Ovary (tissue), 9 donors: ENCODE measurements around the gene GGT7. TPM values are rescaled to one million over a fixed set of nuclear protein-coding genes. Genes with fewer than 3 reads are reported as not detected.
"Not testable (repeated sequence)": the region's sequence is repeated elsewhere in the genome, so short reads cannot be mapped to it uniquely, and the experiment has no call there.

ENCODE experiments used
- DNase-seq, 5 donors: peaks; one replicate each; pipeline ENCODE4 v3.0.0-alpha.2; 2019 to 2020
- H3K27ac ChIP-seq, 2 donors: fragments of 200-600 bp; one replicate each; pipeline versions ENCODE4 v1.5.1 to v1.8.0; 2019 to 2022
- H3K27me3 ChIP-seq: fragments of 200-600 bp; one replicate; pipeline ENCODE4 v1.8.0; 2022
- H3K36me3 ChIP-seq: fragments of 200-600 bp; sonication (generic); one replicate; pipeline ENCODE4 v1.5.1; 2019
- H3K4me1 ChIP-seq: one replicate; pipeline ENCODE4 v1.8.1; 2013; ENCODE audit warnings: mild to moderate bottlenecking, moderate library complexity; ENCODE audit not compliant: insufficient read depth
- H3K4me3 ChIP-seq: fragments of 200-600 bp; sonication (generic); one replicate; pipeline ENCODE4 v1.5.1; 2017
- H3K9me3 ChIP-seq, 2 donors: fragments of 200-600 bp in 1 of 2; sonication (generic) in 1 of 2; one replicate each; pipeline versions ENCODE4 v1.5.1 to v1.8.1; 2013 to 2019; ENCODE audit warnings: mild to moderate bottlenecking in 1 of 2, moderate library complexity in 1 of 2
- EP300 ChIP-seq: sonication (generic); formaldehyde crosslinking; IDR thresholded peaks from one replicate; pipeline ENCODE4 v1.6.1; 2017; ENCODE audit warnings: antibody characterized with exemption
- POLR2A ChIP-seq: fragments of 450-650 bp; IDR thresholded peaks from one replicate; pipeline ENCODE4 v1.6.1; 2017; ENCODE audit warnings: antibody characterized with exemption, mild to moderate bottlenecking, moderate library complexity
- WGBS, 3 donors: extraction: QIAGEN DNeasy Blood & Tissue Kit in 1 of 3; methylation state at CpG; one replicate each; pipeline versions ENCODE4 v1.1.5 to v1.1.7; 2013 to 2017; 5-methylcytosine and 5-hydroxymethylcytosine counted together
- intact Hi-C, 4 donors: fragments of 100-400 bp; cut with DNase I; formaldehyde crosslinking; loops; one replicate each; pipeline versions ENCODE4 v1.11.0 to v1.15.1; 2022 to 2023
- polyA plus RNA-seq, 2 donors: library from polyadenylated mRNA; stranded (reverse); fragments of 200-250 nt in 1 of 2; fragments of 350-450 nt in 1 of 2; fragmentation: Illumina TruSeq in 1 of 2; extraction: RNeasy Lipid Tissue Mini Kit (QIAGEN cat#74804) in 1 of 2; gene quantifications; one replicate each; pipeline ENCODE4 v1.2.3, GENCODE V29; 2013 to 2014
- total RNA-seq, 7 donors: library from RNA; depleted of rRNA in 2 of 7; stranded (reverse); fragments of >200 nt in 2 of 7; fragmentation: NEBNext Ultra II Directional in 3 of 7; extraction: Animal tissue kit (Norgen Biotek cat#: 25700) in 3 of 7; gene quantifications; one replicate each; pipeline versions ENCODE4 v1.1.0 to v1.2.4, GENCODE V29; 2016 to 2023
- TF ChIP-seq, protein P1 (sequence below), 3 donors: fragments of 450-650 bp in 2 of 3; fragments of 200-600 bp in 1 of 3; IDR thresholded peaks; one replicate each; pipeline versions ENCODE4 v1.5.1 to v1.8.0; 2016 to 2022; ENCODE audit warnings: antibody characterized with exemption in 3 of 3, mild to moderate bottlenecking in 1 of 3
- donor health status: DM: no; HTN: no; CAD: no; lungs with moderate emphysema.
- donor health status: DM: no; HTN: no; CAD: no.
- donor health status: Bipolar disorder and iron deficiency.
- donor health status: DM: yes; HTN: yes; CAD: no.
- donor health status: DM: no; HTN: no; CAD: no.
- donor health status: DM: yes; HTN: yes; CAD: no.

Gene GGT7
- total and polyA plus RNA-seq, 9 donors: 4.4 to 30.3 (median 18.8) TPM

DNA sequence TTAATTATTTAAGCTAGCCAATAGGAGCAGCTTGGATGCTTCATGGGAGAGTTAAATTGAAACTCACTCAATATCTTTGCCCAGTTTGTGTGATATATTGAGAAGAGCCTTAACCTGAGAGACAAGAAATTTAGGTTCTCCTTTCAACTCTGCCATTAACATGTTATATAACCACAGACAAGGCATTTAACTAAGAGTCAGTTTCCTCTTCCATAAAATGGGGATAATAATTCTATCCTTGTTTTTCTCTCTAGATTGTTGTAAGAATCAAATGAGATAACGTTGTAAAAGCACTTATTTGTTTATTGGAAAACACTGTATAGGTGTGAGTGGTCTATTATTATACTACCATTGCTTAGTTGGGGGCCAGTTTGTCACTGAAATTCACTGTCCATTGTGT is 11.6 kb upstream of the GGT7 start:
- no peaks in the 10 kb centered on the region for H3K27me3 ChIP-seq
- no peak overlapping the region for H3K27ac ChIP-seq
- no peak overlapping the region for H3K4me3 ChIP-seq
- intact Hi-C loops: no loop called here
- H3K4me1 ChIP-seq: no peaks in the 10 kb centered on the region
- WGBS, 3 donors: 72 to 77% (median 76%) methylated on average over 1 of the region's 1 CpG
- no peak for DNase-seq
- no peaks in the 10 kb centered on the region for H3K9me3 ChIP-seq
- TF ChIP-seq, protein P1, sequence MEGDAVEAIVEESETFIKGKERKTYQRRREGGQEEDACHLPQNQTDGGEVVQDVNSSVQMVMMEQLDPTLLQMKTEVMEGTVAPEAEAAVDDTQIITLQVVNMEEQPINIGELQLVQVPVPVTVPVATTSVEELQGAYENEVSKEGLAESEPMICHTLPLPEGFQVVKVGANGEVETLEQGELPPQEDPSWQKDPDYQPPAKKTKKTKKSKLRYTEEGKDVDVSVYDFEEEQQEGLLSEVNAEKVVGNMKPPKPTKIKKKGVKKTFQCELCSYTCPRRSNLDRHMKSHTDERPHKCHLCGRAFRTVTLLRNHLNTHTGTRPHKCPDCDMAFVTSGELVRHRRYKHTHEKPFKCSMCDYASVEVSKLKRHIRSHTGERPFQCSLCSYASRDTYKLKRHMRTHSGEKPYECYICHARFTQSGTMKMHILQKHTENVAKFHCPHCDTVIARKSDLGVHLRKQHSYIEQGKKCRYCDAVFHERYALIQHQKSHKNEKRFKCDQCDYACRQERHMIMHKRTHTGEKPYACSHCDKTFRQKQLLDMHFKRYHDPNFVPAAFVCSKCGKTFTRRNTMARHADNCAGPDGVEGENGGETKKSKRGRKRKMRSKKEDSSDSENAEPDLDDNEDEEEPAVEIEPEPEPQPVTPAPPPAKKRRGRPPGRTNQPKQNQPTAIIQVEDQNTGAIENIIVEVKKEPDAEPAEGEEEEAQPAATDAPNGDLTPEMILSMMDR (IDR thresholded peaks at IDR 0.05): no peak
- TF ChIP-seq POLR2A (no peak), EP300 (no peak)
- H3K36me3 ChIP-seq: no peaks in the 10 kb centered on the region

DNA sequence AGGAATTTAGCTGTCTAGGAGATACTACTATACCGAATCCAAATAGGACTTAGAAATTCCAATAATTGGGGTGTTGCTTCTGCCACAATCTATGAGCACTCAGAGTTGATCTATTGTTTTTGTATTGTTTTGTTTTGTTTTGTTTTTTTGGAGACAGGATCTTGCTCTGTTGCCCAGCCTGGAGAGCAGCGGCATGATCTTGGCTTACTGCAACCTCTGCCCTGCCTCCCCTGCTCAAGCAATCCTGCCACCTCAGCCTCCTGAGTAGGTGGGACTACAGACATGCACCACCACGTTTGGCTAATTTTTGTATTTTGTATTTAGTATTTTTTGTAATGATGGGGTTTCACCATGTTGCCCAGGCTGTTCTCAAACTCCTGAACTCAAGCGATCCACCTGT is 11.2 kb upstream of the GGT7 start:
- TF ChIP-seq, protein P1 (IDR thresholded peaks at IDR 0.05): no peak
- TF ChIP-seq EP300: no peak
- no peak for TF ChIP-seq POLR2A
- intact Hi-C loops: no loop called here
- 82 to 88% (median 85%) methylated on average over 4 of the region's 4 CpGs for WGBS, 3 donors
- no peak for DNase-seq
- Histone ChIP-seq H3K27ac (no peak overlapping the region), H3K27me3 (no peaks in the 10 kb centered on the region), H3K9me3 (no peaks in the 10 kb centered on the region), H3K4me1 (no peaks in the 10 kb centered on the region), H3K4me3 (no peak overlapping the region), H3K36me3 (no peaks in the 10 kb centered on the region)

DNA sequence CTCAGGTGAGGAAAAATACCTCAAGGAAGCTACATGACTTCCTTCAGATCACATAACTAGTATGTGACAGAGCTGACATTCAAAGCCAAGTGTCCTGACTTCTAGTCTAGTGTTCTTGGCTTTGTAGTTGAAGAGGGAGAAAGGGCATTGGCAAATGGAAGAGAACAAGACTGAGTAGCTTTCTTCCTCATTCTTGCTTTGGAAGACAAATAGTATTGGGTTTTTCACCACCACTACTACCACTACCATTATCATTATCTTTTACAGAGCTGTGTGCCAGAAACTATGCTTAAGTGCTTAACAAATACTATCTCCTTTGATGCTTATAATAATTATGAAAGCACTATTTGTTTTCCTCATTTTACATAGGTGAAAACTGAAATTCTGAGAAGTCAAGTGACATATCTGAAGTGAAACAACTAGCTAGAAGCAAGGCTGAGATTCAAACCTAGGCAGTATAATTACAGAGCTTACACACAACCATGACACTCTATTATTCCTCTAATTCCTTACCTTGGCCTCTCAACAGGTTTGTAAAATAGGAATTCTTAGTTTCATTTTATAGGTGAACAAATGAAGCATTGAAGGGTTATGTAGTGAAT is 10.5 kb upstream of the GGT7 start:
- no peak for DNase-seq
- no peak overlapping the region for H3K27ac ChIP-seq
- intact Hi-C loops: no loop called here
- TF ChIP-seq EP300 (no peak), POLR2A (no peak)
- TF ChIP-seq, protein P1 (IDR thresholded peaks at IDR 0.05): no peak
- H3K27me3 ChIP-seq: no peaks in the 10 kb centered on the region
- H3K4me1 ChIP-seq: no peaks in the 10 kb centered on the region
- no peaks in the 10 kb centered on the region for H3K36me3 ChIP-seq
- H3K9me3 ChIP-seq: no peaks in the 10 kb centered on the region
- no peak overlapping the region for H3K4me3 ChIP-seq

DNA sequence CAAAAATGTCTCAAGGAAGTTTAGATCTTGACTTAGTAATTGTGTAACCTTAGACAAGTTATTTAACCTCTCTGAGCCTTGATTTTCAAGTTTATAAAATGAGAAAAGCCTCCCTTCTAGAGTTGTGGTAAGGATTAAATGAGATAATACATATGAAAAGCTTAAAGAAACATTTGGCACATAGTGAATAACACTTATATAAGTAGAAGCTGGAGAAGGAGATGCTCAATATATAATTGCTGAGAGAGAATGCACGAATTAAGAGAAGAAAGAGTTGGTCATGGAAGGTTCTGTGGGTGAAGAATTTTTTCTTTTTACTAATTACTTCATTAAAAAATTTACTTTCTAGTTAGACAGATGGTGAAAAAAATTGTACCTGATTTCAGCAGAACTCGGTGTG is 9.0 kb upstream of the GGT7 start:
- no peak for DNase-seq
- WGBS, 3 donors: 46 to 47% (median 47%) methylated on average over 2 of the region's 2 CpGs

DNA sequence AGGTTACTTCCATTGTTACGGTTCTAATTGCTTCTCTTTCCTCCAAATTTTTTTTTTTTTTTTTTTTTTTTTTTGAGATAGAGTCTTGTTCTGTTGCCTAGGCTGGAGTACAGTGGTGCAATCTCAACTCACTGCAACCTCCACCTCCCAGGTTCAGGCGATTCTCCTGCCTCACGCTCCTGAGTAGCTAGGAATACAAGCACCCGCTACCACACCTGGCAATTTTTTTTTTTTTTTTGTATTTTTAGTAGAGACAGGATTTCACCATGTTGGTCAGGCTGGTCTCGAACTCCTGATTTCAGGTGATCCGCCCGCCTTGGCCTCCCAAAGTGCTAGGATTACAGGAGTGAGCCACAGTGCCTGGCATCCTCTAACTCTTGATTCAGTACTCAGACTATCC is 8.3 kb upstream of the GGT7 start:
- not testable (repeated sequence) for H3K4me1 ChIP-seq

More for the DNA sequence above, 9.0 kb upstream of the GGT7 start:
- no peaks in the 10 kb centered on the region for H3K36me3 ChIP-seq
- TF ChIP-seq EP300 (no peak), POLR2A (no peak)
- TF ChIP-seq, protein P1 (IDR thresholded peaks at IDR 0.05): no peak
- H3K27me3 ChIP-seq: no peaks in the 10 kb centered on the region
- H3K4me1 ChIP-seq: peaks cover 4% of the 10 kb centered on the region
- H3K9me3 ChIP-seq: no peaks in the 10 kb centered on the region
- intact Hi-C loops: no loop called here
- H3K27ac ChIP-seq: no peak overlapping the region
- H3K4me3 ChIP-seq: no peak overlapping the region

More for the DNA sequence above, 8.3 kb upstream of the GGT7 start:
- H3K9me3 ChIP-seq, H3K36me3 ChIP-seq, H3K27ac ChIP-seq, DNase-seq, H3K4me3 ChIP-seq, intact Hi-C loops, H3K27me3 ChIP-seq: not testable (repeated sequence)
- 82 to 83% (median 83%) methylated on average over 7 of the region's 7 CpGs for WGBS, 3 donors
